ENCODE results near the gene OSBPL9.

Gene OSBPL9

GRCh38 chr1:51715369-51715768, 98.5 kb downstream of the OSBPL9 start:
- Histone ChIP-seq H3K4me1 (ENCODE audit: control insufficient read depth, insufficient read depth, low read length) (no peaks in the 10 kb centered on the region), H3K9me3 (ENCODE audit: control insufficient read depth, insufficient read depth, low read depth, low read length) (no peaks in the 10 kb centered on the region), H3K27ac (ENCODE audit: extremely low read depth, low read depth, low read length) (no peak overlapping the region), H3K4me3 (ENCODE audit: low read depth, low read length) (no peak overlapping the region), H3K36me3 (ENCODE audit: control insufficient read depth in 2 of 2, insufficient read depth in 1 of 2, low read length in 2 of 2) (peaks cover 0 to 3% of the 10 kb centered on the region in 2 experiments; a peak in 1 of 3 replicates)
- TF ChIP-seq ZNF146 (tag by site-specific recombination; IDR thresholded peaks at IDR 0.05) = no peak
- TF ChIP-seq, protein P1, sequence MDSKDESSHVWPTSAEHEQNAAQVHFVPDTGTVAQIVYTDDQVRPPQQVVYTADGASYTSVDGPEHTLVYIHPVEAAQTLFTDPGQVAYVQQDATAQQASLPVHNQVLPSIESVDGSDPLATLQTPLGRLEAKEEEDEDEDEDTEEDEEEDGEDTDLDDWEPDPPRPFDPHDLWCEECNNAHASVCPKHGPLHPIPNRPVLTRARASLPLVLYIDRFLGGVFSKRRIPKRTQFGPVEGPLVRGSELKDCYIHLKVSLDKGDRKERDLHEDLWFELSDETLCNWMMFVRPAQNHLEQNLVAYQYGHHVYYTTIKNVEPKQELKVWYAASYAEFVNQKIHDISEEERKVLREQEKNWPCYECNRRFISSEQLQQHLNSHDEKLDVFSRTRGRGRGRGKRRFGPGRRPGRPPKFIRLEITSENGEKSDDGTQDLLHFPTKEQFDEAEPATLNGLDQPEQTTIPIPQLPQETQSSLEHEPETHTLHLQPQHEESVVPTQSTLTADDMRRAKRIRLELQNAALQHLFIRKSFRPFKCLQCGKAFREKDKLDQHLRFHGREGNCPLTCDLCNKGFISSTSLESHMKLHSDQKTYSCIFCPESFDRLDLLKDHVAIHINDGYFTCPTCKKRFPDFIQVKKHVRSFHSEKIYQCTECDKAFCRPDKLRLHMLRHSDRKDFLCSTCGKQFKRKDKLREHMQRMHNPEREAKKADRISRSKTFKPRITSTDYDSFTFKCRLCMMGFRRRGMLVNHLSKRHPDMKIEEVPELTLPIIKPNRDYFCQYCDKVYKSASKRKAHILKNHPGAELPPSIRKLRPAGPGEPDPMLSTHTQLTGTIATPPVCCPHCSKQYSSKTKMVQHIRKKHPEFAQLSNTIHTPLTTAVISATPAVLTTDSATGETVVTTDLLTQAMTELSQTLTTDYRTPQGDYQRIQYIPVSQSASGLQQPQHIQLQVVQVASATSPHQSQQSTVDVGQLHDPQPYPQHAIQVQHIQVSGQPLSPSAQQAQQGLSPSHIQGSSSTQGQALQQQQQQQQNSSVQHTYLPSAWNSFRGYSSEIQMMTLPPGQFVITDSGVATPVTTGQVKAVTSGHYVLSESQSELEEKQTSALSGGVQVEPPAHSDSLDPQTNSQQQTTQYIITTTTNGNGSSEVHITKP (tag by site-specific recombination; IDR thresholded peaks at IDR 0.05) = no peak
- TF ChIP-seq ZIC2 (tag by site-specific recombination; IDR thresholded peaks at IDR 0.05) = no peak
- no peak for TF ChIP-seq ZNF155 (tag by site-specific recombination; IDR thresholded peaks at IDR 0.05)
- TF ChIP-seq ZNF10 (tag by site-specific recombination; IDR thresholded peaks at IDR 0.05) = no peak
- no peak for TF ChIP-seq ZNF274 (IDR thresholded peaks at IDR 0.05; ENCODE audit: low read length)
- TF ChIP-seq ZNF274 (tag by site-specific recombination; IDR thresholded peaks at IDR 0.05; ENCODE audit: borderline replicate concordance) = no peak
- no peak for TF ChIP-seq ZNF785 (tag by site-specific recombination; IDR thresholded peaks at IDR 0.05)
- no peak for TF ChIP-seq ZNF174 (tag by site-specific recombination; IDR thresholded peaks at IDR 0.05)
- TF ChIP-seq, protein P2, sequence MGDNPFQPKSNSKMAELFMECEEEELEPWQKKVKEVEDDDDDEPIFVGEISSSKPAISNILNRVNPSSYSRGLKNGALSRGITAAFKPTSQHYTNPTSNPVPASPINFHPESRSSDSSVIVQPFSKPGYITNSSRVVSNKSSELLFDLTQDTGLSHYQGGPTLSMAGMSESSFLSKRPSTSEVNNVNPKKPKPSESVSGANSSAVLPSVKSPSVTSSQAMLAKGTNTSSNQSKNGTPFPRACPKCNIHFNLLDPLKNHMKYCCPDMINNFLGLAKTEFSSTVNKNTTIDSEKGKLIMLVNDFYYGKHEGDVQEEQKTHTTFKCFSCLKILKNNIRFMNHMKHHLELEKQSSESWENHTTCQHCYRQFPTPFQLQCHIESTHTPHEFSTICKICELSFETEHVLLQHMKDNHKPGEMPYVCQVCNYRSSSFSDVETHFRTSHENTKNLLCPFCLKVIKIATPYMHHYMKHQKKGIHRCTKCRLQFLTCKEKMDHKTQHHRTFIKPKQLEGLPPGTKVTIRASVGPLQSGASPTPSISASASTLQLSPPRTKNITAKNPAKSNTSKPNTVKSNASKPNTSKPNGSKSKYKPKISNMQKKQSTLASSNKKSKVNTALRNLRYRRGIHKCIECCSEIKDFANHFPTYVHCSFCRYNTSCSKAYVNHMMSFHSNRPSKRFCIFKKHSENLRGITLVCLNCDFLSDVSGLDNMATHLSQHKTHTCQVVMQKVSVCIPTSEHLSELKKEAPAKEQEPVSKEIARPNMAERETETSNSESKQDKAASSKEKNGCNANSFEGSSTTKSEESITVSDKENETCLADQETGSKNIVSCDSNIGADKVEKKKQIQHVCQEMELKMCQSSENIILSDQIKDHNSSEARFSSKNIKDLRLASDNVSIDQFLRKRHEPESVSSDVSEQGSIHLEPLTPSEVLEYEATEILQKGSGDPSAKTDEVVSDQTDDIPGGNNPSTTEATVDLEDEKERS (tag by site-specific recombination; IDR thresholded peaks at IDR 0.05) = no peak
- no peak for TF ChIP-seq ZNF558 (tag by site-specific recombination; IDR thresholded peaks at IDR 0.05)
- TF ChIP-seq, protein P3, sequence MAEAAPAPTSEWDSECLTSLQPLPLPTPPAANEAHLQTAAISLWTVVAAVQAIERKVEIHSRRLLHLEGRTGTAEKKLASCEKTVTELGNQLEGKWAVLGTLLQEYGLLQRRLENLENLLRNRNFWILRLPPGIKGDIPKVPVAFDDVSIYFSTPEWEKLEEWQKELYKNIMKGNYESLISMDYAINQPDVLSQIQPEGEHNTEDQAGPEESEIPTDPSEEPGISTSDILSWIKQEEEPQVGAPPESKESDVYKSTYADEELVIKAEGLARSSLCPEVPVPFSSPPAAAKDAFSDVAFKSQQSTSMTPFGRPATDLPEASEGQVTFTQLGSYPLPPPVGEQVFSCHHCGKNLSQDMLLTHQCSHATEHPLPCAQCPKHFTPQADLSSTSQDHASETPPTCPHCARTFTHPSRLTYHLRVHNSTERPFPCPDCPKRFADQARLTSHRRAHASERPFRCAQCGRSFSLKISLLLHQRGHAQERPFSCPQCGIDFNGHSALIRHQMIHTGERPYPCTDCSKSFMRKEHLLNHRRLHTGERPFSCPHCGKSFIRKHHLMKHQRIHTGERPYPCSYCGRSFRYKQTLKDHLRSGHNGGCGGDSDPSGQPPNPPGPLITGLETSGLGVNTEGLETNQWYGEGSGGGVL (tag by site-specific recombination; IDR thresholded peaks at IDR 0.05) = no peak
- TF ChIP-seq ZFP37 (tag by site-specific recombination; IDR thresholded peaks at IDR 0.05) = no peak
- TF ChIP-seq TRIM28 (IDR thresholded peaks at IDR 0.05; ENCODE audit: borderline replicate concordance, low read length) = no peak
- TF ChIP-seq, protein P4, sequence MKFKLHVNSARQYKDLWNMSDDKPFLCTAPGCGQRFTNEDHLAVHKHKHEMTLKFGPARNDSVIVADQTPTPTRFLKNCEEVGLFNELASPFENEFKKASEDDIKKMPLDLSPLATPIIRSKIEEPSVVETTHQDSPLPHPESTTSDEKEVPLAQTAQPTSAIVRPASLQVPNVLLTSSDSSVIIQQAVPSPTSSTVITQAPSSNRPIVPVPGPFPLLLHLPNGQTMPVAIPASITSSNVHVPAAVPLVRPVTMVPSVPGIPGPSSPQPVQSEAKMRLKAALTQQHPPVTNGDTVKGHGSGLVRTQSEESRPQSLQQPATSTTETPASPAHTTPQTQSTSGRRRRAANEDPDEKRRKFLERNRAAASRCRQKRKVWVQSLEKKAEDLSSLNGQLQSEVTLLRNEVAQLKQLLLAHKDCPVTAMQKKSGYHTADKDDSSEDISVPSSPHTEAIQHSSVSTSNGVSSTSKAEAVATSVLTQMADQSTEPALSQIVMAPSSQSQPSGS (tag by site-specific recombination; IDR thresholded peaks at IDR 0.05; ENCODE audit: low read depth) = no peak
- TF ChIP-seq ZBTB8A (tag by site-specific recombination; IDR thresholded peaks at IDR 0.05) = no peak
- no peak for TF ChIP-seq ZNF843 (tag by site-specific recombination; IDR thresholded peaks at IDR 0.05)
- no peak for TF ChIP-seq ZNF112 (tag by site-specific recombination; IDR thresholded peaks at IDR 0.05)
- CTCF ChIA-PET = no interaction called here
- POLR2A ChIA-PET = no interaction called here

Data from HEK293 (cell line).